LNCAP (cell line): ENCODE results near the gene PXDN.

Source experiments
- TF ChIP-seq, protein P1 (sequence below): fragments of 450-650 bp; IDR thresholded peaks from 2 replicates; pipeline ENCODE4 v1.5.1; 2017; ENCODE audit warnings: mild to moderate bottlenecking

The PXDN gene

GRCh38 chr2:1605102-1606045 is 138.9 kb downstream of the PXDN start:
- TF ChIP-seq, protein P1, sequence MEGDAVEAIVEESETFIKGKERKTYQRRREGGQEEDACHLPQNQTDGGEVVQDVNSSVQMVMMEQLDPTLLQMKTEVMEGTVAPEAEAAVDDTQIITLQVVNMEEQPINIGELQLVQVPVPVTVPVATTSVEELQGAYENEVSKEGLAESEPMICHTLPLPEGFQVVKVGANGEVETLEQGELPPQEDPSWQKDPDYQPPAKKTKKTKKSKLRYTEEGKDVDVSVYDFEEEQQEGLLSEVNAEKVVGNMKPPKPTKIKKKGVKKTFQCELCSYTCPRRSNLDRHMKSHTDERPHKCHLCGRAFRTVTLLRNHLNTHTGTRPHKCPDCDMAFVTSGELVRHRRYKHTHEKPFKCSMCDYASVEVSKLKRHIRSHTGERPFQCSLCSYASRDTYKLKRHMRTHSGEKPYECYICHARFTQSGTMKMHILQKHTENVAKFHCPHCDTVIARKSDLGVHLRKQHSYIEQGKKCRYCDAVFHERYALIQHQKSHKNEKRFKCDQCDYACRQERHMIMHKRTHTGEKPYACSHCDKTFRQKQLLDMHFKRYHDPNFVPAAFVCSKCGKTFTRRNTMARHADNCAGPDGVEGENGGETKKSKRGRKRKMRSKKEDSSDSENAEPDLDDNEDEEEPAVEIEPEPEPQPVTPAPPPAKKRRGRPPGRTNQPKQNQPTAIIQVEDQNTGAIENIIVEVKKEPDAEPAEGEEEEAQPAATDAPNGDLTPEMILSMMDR: no peak

- TF ChIP-seq, protein P1: no peak
Measured at GRCh38 chr2:1603521-1603920, 140.8 kb downstream of the PXDN start.

DNA sequence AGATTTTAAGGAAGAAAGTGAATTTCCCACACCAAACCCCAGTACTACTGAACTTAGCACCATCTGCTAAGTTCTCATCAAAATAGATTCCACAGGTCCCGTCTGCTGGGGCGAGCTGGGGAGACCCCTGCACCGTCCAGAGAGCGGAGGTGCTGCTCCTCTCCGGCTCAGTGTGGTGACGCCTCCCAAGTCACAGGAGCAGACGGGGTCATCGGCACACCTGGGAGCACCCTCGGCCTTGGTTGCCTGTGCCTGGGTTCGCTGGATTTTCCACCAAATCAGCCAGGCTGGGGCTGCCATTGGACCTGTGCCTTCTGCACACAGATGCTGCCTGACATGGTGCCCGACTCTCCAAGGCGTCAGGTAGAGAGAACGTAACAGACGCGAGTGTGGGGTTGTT is 141.3 kb downstream of the PXDN start:
- TF ChIP-seq, protein P1: no peak

- TF ChIP-seq, protein P1: no peak
Measured at GRCh38 chr2:1602278-1603010, 141.9 kb downstream of the PXDN start.

GRCh38 chr2:1601471-1602277 is 142.6 kb downstream of the PXDN start:
- TF ChIP-seq, protein P1: no peak

- TF ChIP-seq, protein P1: no peak
Measured at GRCh38 chr2:1601067-1601412, 143.3 kb downstream of the PXDN start.
